Karpas-422 (cell line): Measurements from ENCODE around the gene IRF2BP2. TPM values are rescaled to one million over a fixed set of nuclear protein-coding genes. Genes with fewer than 3 reads are reported as not detected.

ENCODE experiments used
- DNase-seq: peaks from one replicate; pipeline ENCODE4 v3.0.0-alpha.2; 2015
- H2AFZ ChIP-seq: fragments of 200-600 bp; sonication (generic); 2 replicates; pipeline ENCODE4 v1.6.1; 2014; ENCODE audit warnings: antibody characterized with exemption, low read length, mixed read lengths
- H3K27ac ChIP-seq: fragments of 200-600 bp; sonication (generic); 2 replicates; pipeline ENCODE4 v1.5.1; 2014; ENCODE audit warnings: mild to moderate bottlenecking, low read length, moderate library complexity
- H3K27me3 ChIP-seq: fragments of 200-600 bp; sonication (generic); 2 replicates; pipeline ENCODE4 v1.6.1; 2014; ENCODE audit warnings: low read length, mixed read lengths
- H3K36me3 ChIP-seq: fragments of 200-600 bp; sonication (generic); 2 replicates; pipeline ENCODE4 v1.6.1; 2014; ENCODE audit warnings: low read length, mixed read lengths; ENCODE audit not compliant: insufficient read depth
- H3K4me1 ChIP-seq: fragments of 200-600 bp; sonication (generic); 2 replicates; pipeline ENCODE4 v1.6.1; 2014; ENCODE audit warnings: mild to moderate bottlenecking, low read length, mixed read lengths
- H3K4me2 ChIP-seq: fragments of 200-600 bp; sonication (generic); 2 replicates; pipeline ENCODE4 v1.6.1; 2014; ENCODE audit warnings: low read length, low read depth, mild to moderate bottlenecking; ENCODE audit not compliant: poor library complexity, severe bottlenecking
- H3K4me3 ChIP-seq: fragments of 200-600 bp; sonication (generic); 2 replicates; pipeline ENCODE4 v1.5.1; 2014; ENCODE audit warnings: mild to moderate bottlenecking, antibody characterized with exemption, low read length, mixed read lengths
- H3K79me2 ChIP-seq: fragments of 200-600 bp; sonication (generic); 2 replicates; pipeline ENCODE4 v1.6.1; 2014; ENCODE audit warnings: mild to moderate bottlenecking, low read length, mixed read lengths
- H3K9ac ChIP-seq: fragments of 200-600 bp; sonication (generic); 2 replicates; pipeline ENCODE4 v1.6.0; 2014; ENCODE audit warnings: low read length
- H3K9me2 ChIP-seq: fragments of 200-600 bp; sonication (generic), shearing (Covaris generic); replicated peaks from 2 replicates; pipeline ENCODE4 v1.6.0; 2014; ENCODE audit warnings: mild to moderate bottlenecking, low read length, moderate library complexity; ENCODE audit not compliant: insufficient read depth
- H3K9me3 ChIP-seq: fragments of 300-700, 200-600 bp; sonication (generic); 2 replicates; pipeline ENCODE4 v1.6.1; 2014; ENCODE audit warnings: low read length, mixed read lengths
- H4K20me1 ChIP-seq: fragments of 200-600 bp; sonication (generic); 2 replicates; pipeline ENCODE4 v1.6.1; 2014; ENCODE audit warnings: mild to moderate bottlenecking, antibody characterized with exemption, low read length, low read depth; ENCODE audit not compliant: insufficient read depth
- total RNA-seq: library from RNA; depleted of rRNA; stranded (reverse); fragments of >200 nt; shearing (Covaris generic); gene quantifications from 2 replicates; pipeline ENCODE4 v1.2.3, GENCODE V29; 2014; ENCODE audit warnings: low replicate concordance

Gene IRF2BP2
- total RNA-seq, 1 experiment from 2014 or later: 14.1 TPM

DNA sequence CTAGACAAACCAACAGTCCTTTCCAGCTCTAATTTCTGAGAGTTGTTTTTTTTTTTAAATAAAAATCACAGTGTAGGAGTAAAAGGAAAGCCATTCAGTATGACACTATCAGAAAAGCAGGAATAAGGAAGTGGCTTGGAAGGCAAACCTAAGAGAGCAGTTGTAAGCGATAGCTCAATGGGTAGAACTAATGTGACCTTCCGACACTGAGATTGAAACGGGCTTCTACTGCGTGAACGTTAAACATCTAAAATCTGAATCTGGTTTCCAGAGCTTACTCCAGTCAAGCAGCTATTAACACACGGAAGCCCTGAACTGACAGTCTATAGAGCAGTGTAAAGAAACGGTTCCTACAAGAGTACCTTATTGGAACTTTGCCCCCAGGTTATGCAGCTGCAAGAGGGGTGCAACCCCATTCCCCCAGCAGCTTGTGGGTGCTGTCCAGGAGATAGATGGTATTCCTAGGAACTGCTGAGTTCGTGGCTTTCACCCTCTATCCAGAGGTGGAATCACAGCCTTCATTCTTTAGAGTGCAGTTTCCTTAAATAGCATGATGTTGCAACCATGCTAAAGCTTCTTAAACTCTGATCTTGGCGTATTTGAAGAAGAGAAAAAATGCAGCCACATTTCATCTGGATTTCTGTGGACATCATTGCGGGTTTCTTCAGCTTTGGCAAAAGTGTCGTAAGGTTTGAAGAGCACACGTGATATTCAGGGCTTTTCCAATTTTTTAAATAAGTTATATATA lies 3.3 kb upstream of the IRF2BP2 start:
- no peak for DNase-seq
- peaks cover 53% of the 10 kb centered on the region for H3K4me1 ChIP-seq
- no peaks in the 10 kb centered on the region for H3K27me3 ChIP-seq
- H3K79me2 ChIP-seq: no peaks in the 10 kb centered on the region
- no peaks in the 10 kb centered on the region for H4K20me1 ChIP-seq
- H3K36me3 ChIP-seq: no peaks in the 10 kb centered on the region
- H3K4me3 ChIP-seq: peak overlapping the region; percentile 80; the same call in 1 of the 2 replicates
- no peaks in the 10 kb centered on the region for H3K9me3 ChIP-seq
- H2AFZ ChIP-seq: peak overlapping the region; percentile 46
- H3K4me2 ChIP-seq: peak overlapping the region; percentile 98
- no peaks in the 10 kb centered on the region for H3K9me2 ChIP-seq
- peak overlapping the region; percentile 84 for H3K27ac ChIP-seq
- peak overlapping the region; percentile 67 for H3K9ac ChIP-seq

DNA sequence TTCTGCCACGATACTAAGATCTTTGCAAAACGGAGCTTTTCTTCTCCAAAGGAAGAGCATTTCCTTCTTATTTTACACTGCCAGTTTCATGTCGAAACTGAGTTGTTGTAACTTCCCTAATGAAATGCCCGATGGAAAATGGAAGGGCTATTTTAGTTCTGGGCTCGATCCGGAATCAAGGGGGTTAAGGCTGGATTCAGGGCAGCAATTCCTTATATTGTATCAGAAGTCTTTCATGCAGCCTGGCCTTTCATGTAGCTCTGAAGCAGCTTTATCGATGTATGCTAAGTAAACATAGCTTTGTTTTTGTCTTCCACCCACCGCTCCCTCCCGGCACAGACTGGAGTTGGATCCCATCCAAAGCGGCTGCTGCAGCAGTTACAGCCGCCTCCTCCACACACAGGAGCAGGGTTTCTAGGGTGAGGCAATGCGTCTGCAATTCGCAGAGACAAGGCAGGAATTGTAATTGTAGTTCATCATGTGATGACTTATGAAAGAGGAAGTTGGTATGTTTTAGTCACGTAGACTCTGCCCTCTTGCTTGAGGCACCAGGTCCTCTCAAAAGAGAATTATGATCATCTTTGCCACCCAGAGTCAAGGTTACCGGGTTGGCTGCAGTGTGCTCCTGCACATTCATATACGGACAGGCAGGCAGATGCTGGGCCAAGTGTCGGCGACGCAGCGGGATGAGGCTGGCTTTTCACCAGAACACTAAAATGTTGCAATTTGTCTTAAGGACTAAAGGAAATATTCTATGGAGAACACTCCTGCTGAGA lies 2.6 kb upstream of the IRF2BP2 start:
- Histone ChIP-seq H3K9me2 (no peaks in the 10 kb centered on the region), H3K4me3 (peak overlapping the region; percentile 80), H3K4me2 (peak overlapping the region; percentile 98), H4K20me1 (no peaks in the 10 kb centered on the region), H3K9ac (peak overlapping the region; percentile 67), H2AFZ (peak overlapping the region; percentile 46), H3K79me2 (no peaks in the 10 kb centered on the region), H3K36me3 (0 out of 2 replicates have a peak, but pooled peaks cover 2% of the 10 kb centered on the region), H3K9me3 (no peaks in the 10 kb centered on the region), H3K27me3 (no peaks in the 10 kb centered on the region), H3K4me1 (peaks cover 61% of the 10 kb centered on the region), H3K27ac (peak overlapping the region; percentile 84)
- DNase-seq: peak; percentile 92

DNA sequence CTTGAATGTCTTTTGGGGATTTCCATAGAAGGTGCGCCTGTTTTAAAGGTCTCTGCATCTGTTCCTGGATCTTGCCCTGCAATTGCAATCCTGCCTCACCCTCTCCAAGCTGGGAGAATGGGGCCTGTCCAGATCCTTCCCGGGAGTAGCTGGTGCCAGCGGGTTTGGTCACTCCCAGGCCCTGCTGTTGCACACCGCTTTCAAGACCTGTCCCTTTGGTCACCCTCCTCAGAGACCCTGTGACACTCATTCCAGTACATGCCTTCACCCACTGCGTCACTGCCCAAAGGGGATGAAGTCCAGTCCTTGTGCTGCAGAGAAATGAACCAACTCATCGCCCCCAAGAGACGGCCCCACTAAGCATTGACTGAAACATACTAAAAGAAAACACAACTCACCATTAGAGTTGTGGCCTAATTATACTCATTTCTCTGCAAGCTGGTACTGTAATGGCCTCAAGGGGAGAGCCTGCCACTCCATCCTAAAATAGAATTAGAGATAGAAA lies 1.9 kb upstream of the IRF2BP2 start:
- Histone ChIP-seq H3K9ac (peak overlapping the region; percentile 67), H3K4me1 (peaks cover 61% of the 10 kb centered on the region), H3K4me3 (peak overlapping the region; percentile 80), H3K9me2 (no peaks in the 10 kb centered on the region), H4K20me1 (no peaks in the 10 kb centered on the region), H3K27me3 (no peaks in the 10 kb centered on the region), H3K9me3 (no peaks in the 10 kb centered on the region), H3K79me2 (no peaks in the 10 kb centered on the region), H3K36me3 (0 out of 2 replicates have a peak, but pooled peaks cover 5% of the 10 kb centered on the region), H3K4me2 (peak overlapping the region; percentile 98), H2AFZ (peak overlapping the region; percentile 94), H3K27ac (peak overlapping the region; percentile 84)
- DNase-seq: peak; percentile 55

DNA sequence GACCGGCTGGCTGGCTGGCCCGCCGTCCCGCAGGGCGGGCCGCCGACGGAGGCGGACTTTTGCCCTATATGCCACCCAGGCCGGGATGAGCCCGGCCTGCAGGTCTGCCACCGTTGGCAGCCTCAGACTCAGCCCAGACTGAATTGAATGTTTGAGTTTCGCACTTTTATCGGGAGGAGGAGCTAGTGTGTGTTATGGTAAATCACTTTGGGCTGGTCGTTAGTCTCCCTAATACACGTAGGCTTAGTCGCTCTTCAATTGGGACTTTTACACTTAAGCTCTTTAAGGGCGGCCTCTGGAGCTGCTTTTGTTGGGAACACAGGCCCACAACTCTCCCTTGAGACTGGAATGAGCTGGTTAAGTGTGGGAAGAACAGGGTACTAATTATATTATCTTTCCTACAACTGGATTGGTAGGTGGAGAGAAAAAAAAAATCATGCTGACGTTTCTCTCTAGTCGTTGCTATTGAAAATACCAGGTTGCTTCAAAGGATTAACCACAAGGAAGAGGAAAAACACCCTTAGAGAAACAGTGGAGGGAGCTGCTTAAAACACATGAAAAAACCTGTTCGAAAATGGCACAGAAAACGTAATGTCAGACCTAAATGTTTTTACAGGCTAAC lies 1.4 kb upstream of the IRF2BP2 start:
- H3K4me1 ChIP-seq: peaks cover 65% of the 10 kb centered on the region
- H3K4me2 ChIP-seq: peak overlapping the region; percentile 98
- no peaks in the 10 kb centered on the region for H3K79me2 ChIP-seq
- H2AFZ ChIP-seq: peak overlapping the region; percentile 94
- H3K36me3 ChIP-seq: 0 out of 2 replicates have a peak, but pooled peaks cover 5% of the 10 kb centered on the region
- peak overlapping the region; percentile 80; the same call in 1 of the 2 replicates for H3K4me3 ChIP-seq
- peak overlapping the region; percentile 67 for H3K9ac ChIP-seq
- no peaks in the 10 kb centered on the region for H3K27me3 ChIP-seq
- H3K9me2 ChIP-seq: no peaks in the 10 kb centered on the region
- H3K9me3 ChIP-seq: no peaks in the 10 kb centered on the region
- no peaks in the 10 kb centered on the region for H4K20me1 ChIP-seq
- H3K27ac ChIP-seq: peak overlapping the region; percentile 84
- DNase-seq: peak; percentile 67

DNA sequence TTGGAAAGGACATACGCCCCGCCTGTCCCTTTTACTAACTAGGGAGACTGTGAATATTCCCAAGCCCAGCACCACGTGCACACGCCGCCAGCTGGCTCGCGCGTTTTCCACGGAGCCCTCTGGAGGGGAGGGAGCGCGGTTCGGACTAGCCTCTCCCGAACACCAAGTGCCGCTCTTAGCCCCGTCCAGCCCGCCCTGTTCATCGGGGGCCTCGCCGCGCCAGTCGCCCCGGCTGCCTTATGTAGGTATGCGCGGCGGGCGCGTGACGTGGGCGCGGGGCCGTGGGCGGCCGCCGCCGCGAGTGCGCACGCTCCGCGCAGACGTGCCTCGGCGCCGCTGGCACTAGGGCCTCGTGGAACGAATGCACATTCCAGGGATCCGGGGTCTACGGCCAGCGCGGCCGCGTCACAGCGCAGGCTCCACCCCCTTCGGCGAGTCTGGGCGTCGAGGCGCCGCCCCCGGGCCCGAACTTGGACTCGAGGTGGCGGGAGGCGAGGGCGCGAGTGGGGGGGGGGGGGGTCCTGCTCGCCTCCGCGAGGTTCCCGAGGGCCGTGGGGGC lies 767 bp upstream of the IRF2BP2 start:
- peak overlapping the region; percentile 94 for H2AFZ ChIP-seq
- 0 out of 2 replicates have a peak, but pooled peaks cover 5% of the 10 kb centered on the region for H3K36me3 ChIP-seq
- peak overlapping the region; percentile 80 for H3K4me3 ChIP-seq
- peaks cover 71% of the 10 kb centered on the region for H3K4me1 ChIP-seq
- peak overlapping the region; percentile 84; the same call in 1 of the 2 replicates for H3K27ac ChIP-seq
- DNase-seq: peak; percentile 78
- 0 out of 2 replicates have a peak, but pooled peaks cover 4% of the 10 kb centered on the region for H3K79me2 ChIP-seq
- no peaks in the 10 kb centered on the region for H4K20me1 ChIP-seq
- no peaks in the 10 kb centered on the region for H3K9me3 ChIP-seq
- no peaks in the 10 kb centered on the region for H3K27me3 ChIP-seq
- peak overlapping the region; percentile 98 for H3K4me2 ChIP-seq
- no peaks in the 10 kb centered on the region for H3K9me2 ChIP-seq
- peak overlapping the region; percentile 67 for H3K9ac ChIP-seq

DNA sequence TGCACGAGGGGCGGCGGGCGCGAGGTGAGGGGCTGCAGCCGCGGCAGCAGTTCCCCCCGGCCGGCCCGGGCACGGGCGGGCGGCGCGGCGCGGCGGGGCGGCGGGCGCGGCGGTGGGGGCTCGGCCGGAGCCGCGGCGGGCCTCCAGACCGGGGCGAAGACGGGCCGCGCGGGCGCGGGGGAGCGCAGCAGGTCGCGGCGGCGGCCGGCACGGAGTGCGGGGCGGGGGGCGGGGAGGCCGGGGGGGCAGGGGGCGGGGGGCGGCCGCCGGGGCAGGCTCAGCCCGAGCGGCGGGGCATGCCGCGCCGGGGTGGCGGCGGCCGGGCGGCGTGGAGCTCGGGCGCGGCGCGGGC lies 311 bp downstream of the IRF2BP2 start:
- Histone ChIP-seq H2AFZ (no peak overlapping the region), H3K4me2 (no peak overlapping the region), H3K4me1 (peaks cover 82% of the 10 kb centered on the region), H3K36me3 (0 out of 2 replicates have a peak, but pooled peaks cover 5% of the 10 kb centered on the region), H4K20me1 (no peaks in the 10 kb centered on the region), H3K9me2 (no peaks in the 10 kb centered on the region), H3K9me3 (no peaks in the 10 kb centered on the region), H3K4me3 (no peak overlapping the region; the same call in 1 of the 2 replicates), H3K9ac (no peak overlapping the region), H3K27ac (no peak overlapping the region), H3K27me3 (no peaks in the 10 kb centered on the region), H3K79me2 (0 out of 2 replicates have a peak, but pooled peaks cover 4% of the 10 kb centered on the region)
- DNase-seq: no peak

DNA sequence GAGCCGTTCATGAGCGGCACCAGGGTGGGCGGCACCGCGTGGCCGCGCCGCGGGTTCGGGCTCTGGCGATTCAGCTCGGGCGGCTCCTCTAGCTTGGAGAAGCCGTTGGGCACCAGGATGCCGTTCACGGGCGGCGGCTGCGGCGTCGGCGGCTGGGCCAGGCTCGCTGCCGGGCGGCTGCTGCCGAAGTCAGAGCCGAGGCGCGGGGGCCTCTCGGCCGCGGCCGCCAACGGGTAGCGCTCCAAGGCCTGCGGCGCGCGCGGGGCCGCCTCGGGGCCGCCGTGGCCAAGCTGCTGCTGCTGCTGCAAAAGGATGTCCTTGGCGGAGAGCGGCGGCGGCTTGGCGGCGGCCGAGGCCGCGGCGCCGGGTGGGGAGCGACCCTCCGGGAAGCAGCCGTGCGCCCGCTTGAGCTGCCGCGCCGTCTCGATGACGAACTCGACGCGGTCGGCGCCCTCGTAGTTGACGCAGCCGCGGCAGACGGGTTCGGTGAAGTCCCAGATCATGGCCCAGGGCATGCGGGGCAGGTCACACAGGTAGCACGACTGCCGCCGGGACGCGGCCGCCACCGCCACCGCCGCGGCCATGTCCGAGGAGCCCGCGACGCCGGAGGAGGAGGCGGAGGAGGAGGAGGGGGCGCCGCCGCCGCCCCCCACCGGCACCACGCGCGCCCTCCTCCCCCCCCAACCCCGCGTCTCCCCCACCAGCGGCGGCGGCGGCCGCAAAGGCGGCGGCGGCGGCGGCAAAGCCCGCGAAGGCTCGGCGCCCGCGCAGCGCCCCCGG lies 877 bp downstream of the IRF2BP2 start:
- Histone ChIP-seq H3K79me2 (0 out of 2 replicates have a peak, but pooled peaks cover 4% of the 10 kb centered on the region), H2AFZ (no peak overlapping the region; the same call in 1 of the 2 replicates), H3K4me3 (peak overlapping the region; percentile 60)

More for the DNA sequence above, 877 bp downstream of the IRF2BP2 start:
- peak; percentile 71 for DNase-seq
- H3K9me2 ChIP-seq: no peaks in the 10 kb centered on the region
- no peaks in the 10 kb centered on the region for H3K27me3 ChIP-seq
- no peaks in the 10 kb centered on the region for H4K20me1 ChIP-seq
- H3K9ac ChIP-seq: peak overlapping the region; percentile 69
- peak overlapping the region; percentile 61 for H3K4me2 ChIP-seq
- H3K36me3 ChIP-seq: 0 out of 2 replicates have a peak, but pooled peaks cover 5% of the 10 kb centered on the region
- H3K4me1 ChIP-seq: peaks cover 87% of the 10 kb centered on the region
- H3K27ac ChIP-seq: peak overlapping the region; percentile 16; the same call in 1 of the 2 replicates
- no peaks in the 10 kb centered on the region for H3K9me3 ChIP-seq
